GM23248 (cell line): ENCODE results near the gene CCNA1.

Experiments used
- EZH2 ChIP-seq: fragments of 200-600 bp; sonication (generic); IDR thresholded peaks from 2 replicates; pipeline ENCODE4 v1.6.1; 2018; ENCODE audit warnings: antibody characterized with exemption, mild to moderate bottlenecking; ENCODE audit not compliant: insufficient read depth, poor library complexity, severe bottlenecking
- EZH2phosphoT487 ChIP-seq: fragments of 200-600 bp; sonication (generic); IDR thresholded peaks from 2 replicates; pipeline ENCODE4 v1.6.1; 2018; ENCODE audit warnings: antibody characterized with exemption, moderate library complexity, mild to moderate bottlenecking, low read depth; ENCODE audit not compliant: insufficient read depth

DNA sequence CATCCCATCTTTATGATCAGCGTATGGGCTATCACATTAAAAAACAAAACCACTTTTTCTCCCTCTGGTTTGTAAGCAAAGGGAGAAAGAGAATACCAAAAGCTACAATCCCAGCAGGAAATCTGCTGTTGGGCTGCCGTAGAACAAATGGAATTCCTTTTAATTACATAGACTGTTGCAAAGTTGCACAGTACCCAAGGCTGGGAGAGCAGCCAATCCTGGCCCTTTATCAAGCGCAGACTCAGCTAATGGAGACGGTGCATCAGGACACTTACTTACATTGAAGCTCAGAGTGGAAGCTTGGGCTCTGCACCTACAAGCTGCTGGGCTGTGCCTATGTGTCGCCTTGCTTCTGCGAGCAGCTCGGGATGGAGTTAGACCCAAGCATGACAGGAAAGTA, 15.2 kb downstream of the CCNA1 start:
- no peak for TF ChIP-seq EZH2
- TF ChIP-seq EZH2phosphoT487, result no peak
